Endothelial cell of umbilical vein (primary cell): ENCODE results near the gene CD300LG. TPM values are rescaled to one million over a fixed set of nuclear protein-coding genes. Genes with fewer than 3 reads are reported as not detected.

Source experiments
- BruUV-seq: library from RNA; stranded (reverse); fragments of 400-500 nt; replicated peaks from 2 replicates; lab custom pipeline; 2021; lab: Mats Ljungman, UMichigan
- CTCF ChIA-PET: fragments of 300-600, 350-600 bp; sonication (Branson Sonifier 250); formaldehyde crosslinking; loops from one replicate; lab custom pipeline; 2021; ENCODE audit warnings: antibody characterized with exemption, inconsistent platforms; lab: Charles Lee
- POLR2A ChIA-PET: fragments of 300-600, 350-600 bp; sonication (Branson Sonifier 250); formaldehyde crosslinking; loops from one replicate; lab custom pipeline; 2021; ENCODE audit warnings: antibody characterized with exemption, inconsistent platforms; lab: Charles Lee
- DNase-seq: peaks from one replicate; pipeline ENCODE4 v3.0.0-alpha.2; 2011; ENCODE audit warnings: low read depth, low spot score
- FAIRE-seq: peaks from 2 replicates; lab custom pipeline; 2011; peaks lifted over from hg19 to GRCh38; lab: Jason Lieb, UNC
- H2AFZ ChIP-seq: 2 replicates; pipeline ENCODE4 v1.6.0; 2012; ENCODE audit warnings: low read depth, low read length, control low read depth, inconsistent platforms
- H3K27ac ChIP-seq: 2 replicates; pipeline ENCODE4 v1.5.1; 2011; ENCODE audit warnings: low read depth, mild to moderate bottlenecking, control low read depth, low read length, moderate library complexity; ENCODE audit not compliant: insufficient read depth
- H3K27me3 ChIP-seq, 2 experiments: 2 replicates each; pipeline versions ENCODE4 v1.6.0 to v1.6.1; 2011; ENCODE audit warnings: low read length in 2 of 2, mixed read lengths in 1 of 2; ENCODE audit not compliant: control insufficient read depth in 2 of 2, insufficient read depth in 2 of 2
- H3K36me3 ChIP-seq, 2 experiments: 2 replicates in 1 of 2; 3 replicates in 1 of 2; pipeline ENCODE4 v1.5.1; 2011; ENCODE audit warnings: low read length in 2 of 2, mild to moderate bottlenecking in 1 of 2, moderate library complexity in 1 of 2; ENCODE audit not compliant: control insufficient read depth in 2 of 2, insufficient read depth in 2 of 2; ENCODE audit errors: extremely low read depth in 1 of 2
- H3K4me1 ChIP-seq: 3 replicates; pipeline ENCODE4 v1.5.1; 2011; ENCODE audit warnings: mild to moderate bottlenecking, low read length; ENCODE audit not compliant: control insufficient read depth, insufficient read depth; ENCODE audit errors: extremely low read depth
- H3K4me2 ChIP-seq: 2 replicates; pipeline ENCODE4 v1.6.1; 2011; ENCODE audit warnings: low read length, control low read depth, mixed read lengths; ENCODE audit not compliant: insufficient read depth
- H3K4me3 ChIP-seq, 3 experiments: fragments of 200-600 bp in 1 of 3; sonication (generic), shearing (Covaris generic) in 1 of 3; replicated peaks in 1 of 3; 2 replicates each; pipeline ENCODE4 v1.5.1; 2011 to 2016; ENCODE audit warnings: control low read depth in 3 of 3, low read length in 3 of 3, mild to moderate bottlenecking in 2 of 3, inconsistent platforms in 1 of 3, low read depth in 1 of 3, moderate library complexity in 1 of 3; ENCODE audit not compliant: insufficient read depth in 1 of 3
- H3K79me2 ChIP-seq: 2 replicates; pipeline ENCODE4 v1.6.0; 2012; ENCODE audit warnings: low read length, inconsistent platforms; ENCODE audit not compliant: control insufficient read depth, insufficient read depth
- H3K9ac ChIP-seq: replicated peaks from 2 replicates; pipeline ENCODE3; 2011; ENCODE audit warnings: low read length, control low read depth; ENCODE audit not compliant: insufficient read depth; ENCODE audit errors: extremely low read depth
- H3K9me1 ChIP-seq: replicated peaks from 3 replicates; pipeline ENCODE4 v1.6.0; 2011; ENCODE audit warnings: mild to moderate bottlenecking, low read length; ENCODE audit not compliant: control insufficient read depth, insufficient read depth; ENCODE audit errors: extremely low read depth
- H3K9me3 ChIP-seq: replicated peaks from 2 replicates; pipeline ENCODE4 v1.5.1; 2012; ENCODE audit warnings: low read length, inconsistent platforms; ENCODE audit not compliant: control insufficient read depth, insufficient read depth
- H4K20me1 ChIP-seq: replicated peaks from 2 replicates; pipeline ENCODE3; 2011; ENCODE audit warnings: mild to moderate bottlenecking, low read length; ENCODE audit not compliant: control insufficient read depth, insufficient read depth; ENCODE audit errors: extremely low read depth
- EZH2 ChIP-seq: IDR thresholded peaks from 2 replicates; pipeline ENCODE4 v1.6.1; 2012; ENCODE audit warnings: borderline replicate concordance, low read depth, mild to moderate bottlenecking, moderate library complexity, low read length, inconsistent platforms; ENCODE audit not compliant: severe bottlenecking
- FOS ChIP-seq: IDR thresholded peaks from 2 replicates; pipeline ENCODE4 v1.6.1; 2011; ENCODE audit warnings: mild to moderate bottlenecking, low read length, moderate library complexity, borderline replicate concordance; ENCODE audit not compliant: insufficient read depth
- GATA2 ChIP-seq: IDR thresholded peaks from 2 replicates; pipeline ENCODE4 v1.7.0; 2011; ENCODE audit warnings: low read depth, mild to moderate bottlenecking, moderate library complexity, mixed read lengths, low read length; ENCODE audit not compliant: insufficient read length, insufficient read depth
- JUN ChIP-seq: IDR thresholded peaks from 2 replicates; pipeline ENCODE4 v1.6.1; 2011; ENCODE audit warnings: borderline replicate concordance, low read depth; ENCODE audit not compliant: insufficient read length, insufficient read depth
- MYC ChIP-seq: IDR thresholded peaks from one replicate; pipeline ENCODE4 v1.6.1; 2011; ENCODE audit warnings: mild to moderate bottlenecking, low read depth, low read length
- POLR2A ChIP-seq: IDR thresholded peaks from 2 replicates; pipeline ENCODE4 v1.6.1; 2012; ENCODE audit warnings: low read depth, mild to moderate bottlenecking, control low read depth, low read length
- POLR2AphosphoS5 ChIP-seq: IDR thresholded peaks from 2 replicates; pipeline ENCODE4 v1.6.1; 2012; ENCODE audit warnings: low read depth, mild to moderate bottlenecking, control low read depth, low read length, moderate library complexity; ENCODE audit not compliant: insufficient read depth
- dilution Hi-C: fragments of 300-500 bp; cut with MboI; formaldehyde crosslinking; loops from one replicate; pipeline ENCODE4 v1.15.0; 2019; ENCODE audit warnings: low sequenced_read_pairs; ENCODE audit not compliant: extremely low pct_ligation_motif_present
- intact Hi-C: fragments of 100-400 bp; cut with micrococcal nuclease; formaldehyde crosslinking; loops from one replicate; pipeline ENCODE4 v1.10.0; 2022
- polyA plus RNA-seq, 4 experiments: library from polyadenylated mRNA; depleted of rRNA in 3 of 4; stranded (reverse) in 3 of 4; unstranded in 1 of 4; fragments of >200 nt; gene quantifications; 2 replicates each; pipeline versions ENCODE4 v1.2.1 to v1.2.3, GENCODE V29; 2011 to 2012; ENCODE audit warnings: missing spikeins in 1 of 4
- total RNA-seq: library from RNA; stranded (reverse); gene quantifications from 2 replicates; pipeline ENCODE4 v1.2.3, GENCODE V29; 2021
- TF ChIP-seq, protein P1 (sequence below), 2 donors: IDR thresholded peaks; 1 replicate in 1 of 2; 2 replicates in 1 of 2; pipeline ENCODE4 v1.5.1; 2011; ENCODE audit warnings: low read length in 2 of 2, mild to moderate bottlenecking in 2 of 2, moderate library complexity in 2 of 2, control low read depth in 1 of 2, inconsistent platforms in 1 of 2, low read depth in 1 of 2; ENCODE audit not compliant: insufficient read depth in 1 of 2; ENCODE audit errors: extremely low read depth in 1 of 2
- TF ChIP-seq, protein P2 (sequence below): IDR thresholded peaks from 2 replicates; pipeline ENCODE4 v1.6.1; 2011; ENCODE audit not compliant: insufficient read depth, insufficient read length

The CD300LG gene
- total and polyA plus RNA-seq, 2 donors (not counting 3 experiments of a cell fraction or from before 2014, with no cell fraction given), result not detected

DNA sequence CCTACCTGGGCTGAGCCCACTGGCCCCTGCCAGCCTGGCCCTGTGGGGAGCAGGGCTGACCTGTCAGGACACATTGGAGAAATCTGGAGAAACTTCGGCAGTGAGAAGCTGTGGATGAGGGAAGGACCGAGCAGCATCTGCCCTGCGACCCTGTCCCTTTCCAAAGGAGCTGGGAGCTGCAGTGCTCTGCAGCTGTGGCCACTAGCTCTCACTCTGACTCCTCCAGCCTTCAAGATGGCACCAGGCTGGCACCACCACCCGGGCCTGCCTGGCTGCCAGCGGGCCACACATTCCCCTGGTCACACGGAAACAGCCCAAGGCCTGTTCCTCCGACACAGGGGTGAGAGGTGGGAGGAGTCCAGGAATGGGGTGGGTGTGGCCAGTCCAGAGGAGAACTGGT, 30.1 kb downstream of the CD300LG start:
- no peak overlapping the region for H3K4me3 ChIP-seq
- H3K79me2 ChIP-seq, result no peaks in the 10 kb centered on the region
- H3K27ac ChIP-seq, result no peak overlapping the region
- no peaks in the 10 kb centered on the region for H3K9me3 ChIP-seq
- no peak overlapping the region for H2AFZ ChIP-seq
- TF ChIP-seq JUN, result no peak
- TF ChIP-seq, protein P1, sequence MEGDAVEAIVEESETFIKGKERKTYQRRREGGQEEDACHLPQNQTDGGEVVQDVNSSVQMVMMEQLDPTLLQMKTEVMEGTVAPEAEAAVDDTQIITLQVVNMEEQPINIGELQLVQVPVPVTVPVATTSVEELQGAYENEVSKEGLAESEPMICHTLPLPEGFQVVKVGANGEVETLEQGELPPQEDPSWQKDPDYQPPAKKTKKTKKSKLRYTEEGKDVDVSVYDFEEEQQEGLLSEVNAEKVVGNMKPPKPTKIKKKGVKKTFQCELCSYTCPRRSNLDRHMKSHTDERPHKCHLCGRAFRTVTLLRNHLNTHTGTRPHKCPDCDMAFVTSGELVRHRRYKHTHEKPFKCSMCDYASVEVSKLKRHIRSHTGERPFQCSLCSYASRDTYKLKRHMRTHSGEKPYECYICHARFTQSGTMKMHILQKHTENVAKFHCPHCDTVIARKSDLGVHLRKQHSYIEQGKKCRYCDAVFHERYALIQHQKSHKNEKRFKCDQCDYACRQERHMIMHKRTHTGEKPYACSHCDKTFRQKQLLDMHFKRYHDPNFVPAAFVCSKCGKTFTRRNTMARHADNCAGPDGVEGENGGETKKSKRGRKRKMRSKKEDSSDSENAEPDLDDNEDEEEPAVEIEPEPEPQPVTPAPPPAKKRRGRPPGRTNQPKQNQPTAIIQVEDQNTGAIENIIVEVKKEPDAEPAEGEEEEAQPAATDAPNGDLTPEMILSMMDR (IDR thresholded peaks at IDR 0.05; ENCODE audit: extremely low read depth in 1 of 2, insufficient read depth in 1 of 2, low read depth in 1 of 2, low read length in 2 of 2), result no peak
- no peak for DNase-seq
- H3K4me2 ChIP-seq, result no peak overlapping the region
- ChIA-PET POLR2A (interaction anchor here (0.6 kb wide), 1 partner anchor 12 kb away, joined by 5 read pairs; no protein-coding TSS in a partner anchor), CTCF (interaction anchor here (1.9 to 2.4 kb wide), 4 partner anchors 33 to 291 kb away, joined by 6 to 14 read pairs (median 9); no protein-coding TSS in a partner anchor)
- H3K9ac ChIP-seq, result no peak overlapping the region
- FAIRE-seq, result no peak
- no peaks in the 10 kb centered on the region for H3K4me1 ChIP-seq
- no TSS peak for BruUV-seq
- intact Hi-C loops (no loop called here), dilution Hi-C loops (no loop called here)
- no peaks in the 10 kb centered on the region for H4K20me1 ChIP-seq
- H3K27me3 ChIP-seq, result peaks cover 4 to 8% of the 10 kb centered on the region in 2 experiments
- H3K9me1 ChIP-seq, result no peaks in the 10 kb centered on the region
- H3K36me3 ChIP-seq, result no peaks in the 10 kb centered on the region

DNA sequence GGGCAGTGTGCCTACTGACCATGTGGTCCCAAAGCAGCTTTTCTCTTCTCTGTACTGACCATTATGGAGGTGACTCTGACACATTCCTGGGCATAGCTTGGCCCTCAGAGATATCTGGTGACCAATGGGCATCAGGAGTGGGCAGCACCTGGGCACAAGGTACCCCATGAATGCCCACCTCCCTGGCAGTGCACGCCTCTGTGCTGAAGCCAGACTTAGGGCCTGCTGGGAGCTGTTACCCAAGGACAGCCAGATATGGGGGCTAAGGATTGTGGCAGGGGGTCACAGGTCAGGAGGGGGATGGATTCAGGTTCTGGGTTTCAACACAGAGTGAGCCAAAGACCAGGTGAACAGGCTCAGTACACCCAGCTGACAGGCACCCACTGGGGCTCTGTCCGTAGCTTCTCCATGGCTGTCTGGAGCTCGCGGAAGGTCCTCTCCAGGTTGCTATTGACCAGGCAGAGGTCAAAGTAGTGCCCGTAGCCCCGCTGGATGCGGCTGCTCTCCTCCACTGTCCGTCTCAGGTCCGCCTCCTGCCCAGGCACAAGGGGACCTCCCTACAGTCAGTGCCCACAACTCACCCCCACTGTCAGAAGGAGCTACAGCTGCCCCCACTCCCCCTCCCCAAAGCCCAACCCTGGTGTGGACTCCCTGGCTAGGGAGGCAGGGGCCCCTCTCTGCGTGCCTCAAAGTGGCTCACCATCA, 30.6 kb downstream of the CD300LG start:
- H3K27ac ChIP-seq, result no peak overlapping the region
- H3K27me3 ChIP-seq, result peaks cover 4 to 5% of the 10 kb centered on the region in 2 experiments
- no peaks in the 10 kb centered on the region for H3K4me1 ChIP-seq
- CTCF ChIA-PET, result interaction anchor here (0.8 to 4.7 kb wide), 11 partner anchors 13 to 291 kb away, joined by 3 to 69 read pairs (median 8); no protein-coding TSS in a partner anchor
- no peaks in the 10 kb centered on the region for H3K36me3 ChIP-seq
- no peaks in the 10 kb centered on the region for H4K20me1 ChIP-seq
- no peaks in the 10 kb centered on the region for H3K9me1 ChIP-seq
- no TSS peak for BruUV-seq
- no peak overlapping the region for H3K4me3 ChIP-seq
- no peaks in the 10 kb centered on the region for H3K79me2 ChIP-seq
- no peaks in the 10 kb centered on the region for H3K9me3 ChIP-seq
- POLR2A ChIA-PET, result interaction anchor here (0.6 kb wide), 1 partner anchor 13 kb away, joined by 5 read pairs; no protein-coding TSS in a partner anchor
- TF ChIP-seq GATA2 (no peak), EZH2 (no peak), POLR2A (no peak), POLR2AphosphoS5 (no peak), JUN (no peak), FOS (no peak), MYC (no peak)
- TF ChIP-seq, protein P1 (IDR thresholded peaks at IDR 0.05; ENCODE audit: extremely low read depth in 1 of 2, insufficient read depth in 1 of 2, low read depth in 1 of 2, low read length in 2 of 2), result no peak
- TF ChIP-seq, protein P2, sequence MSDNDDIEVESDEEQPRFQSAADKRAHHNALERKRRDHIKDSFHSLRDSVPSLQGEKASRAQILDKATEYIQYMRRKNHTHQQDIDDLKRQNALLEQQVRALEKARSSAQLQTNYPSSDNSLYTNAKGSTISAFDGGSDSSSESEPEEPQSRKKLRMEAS, result no peak
- intact Hi-C loops (loop anchor here (1.0 kb wide), 1 partner anchor 118 kb away; no protein-coding TSS in a partner anchor), dilution Hi-C loops (no loop called here)
- no peak for DNase-seq
- FAIRE-seq, result no peak
- no peak overlapping the region for H3K9ac ChIP-seq
- H2AFZ ChIP-seq, result no peak overlapping the region
- no peak overlapping the region for H3K4me2 ChIP-seq
